ENCODE results near the gene HNF4A.

DNA sequence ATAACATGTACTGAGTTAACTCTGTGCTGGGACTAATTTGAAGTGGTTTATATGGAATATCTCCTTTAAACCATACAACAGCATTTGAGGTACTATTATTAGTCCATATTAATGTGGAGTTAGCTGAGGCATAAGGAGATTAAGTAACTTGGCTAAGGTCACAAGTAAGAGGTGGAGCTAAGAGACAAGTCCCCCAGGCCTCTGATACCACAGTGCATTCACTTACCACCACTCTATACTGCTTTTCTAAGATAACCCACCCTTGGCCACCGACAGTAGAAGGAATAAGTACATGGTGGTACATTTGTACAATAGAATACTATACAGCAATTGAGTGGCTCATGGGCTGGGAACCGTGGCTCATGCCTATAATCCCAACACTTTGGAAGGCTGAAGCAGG lies 103.8 kb downstream of the HNF4A start:
- TF ChIP-seq ELK1 (IDR thresholded peaks at IDR 0.05; ENCODE audit: borderline replicate concordance, low read depth, low read length) (no peak), CTCF (conservative IDR thresholded peaks at IDR 0.05; ENCODE audit: low read depth, low read length) (no peak), RFX5 (IDR thresholded peaks at IDR 0.05; ENCODE audit: low read depth, low read length) (no peak), POLR2A (IDR thresholded peaks at IDR 0.05; ENCODE audit: low read depth, low read length) (no peak)
